Measurements from ENCODE around the gene RCBTB1. TPM values are rescaled to one million over a fixed set of nuclear protein-coding genes. Genes with fewer than 3 reads are reported as not detected.

The RCBTB1 gene
- total RNA-seq, 1 experiment from 2014 or later: 26.1 TPM

DNA sequence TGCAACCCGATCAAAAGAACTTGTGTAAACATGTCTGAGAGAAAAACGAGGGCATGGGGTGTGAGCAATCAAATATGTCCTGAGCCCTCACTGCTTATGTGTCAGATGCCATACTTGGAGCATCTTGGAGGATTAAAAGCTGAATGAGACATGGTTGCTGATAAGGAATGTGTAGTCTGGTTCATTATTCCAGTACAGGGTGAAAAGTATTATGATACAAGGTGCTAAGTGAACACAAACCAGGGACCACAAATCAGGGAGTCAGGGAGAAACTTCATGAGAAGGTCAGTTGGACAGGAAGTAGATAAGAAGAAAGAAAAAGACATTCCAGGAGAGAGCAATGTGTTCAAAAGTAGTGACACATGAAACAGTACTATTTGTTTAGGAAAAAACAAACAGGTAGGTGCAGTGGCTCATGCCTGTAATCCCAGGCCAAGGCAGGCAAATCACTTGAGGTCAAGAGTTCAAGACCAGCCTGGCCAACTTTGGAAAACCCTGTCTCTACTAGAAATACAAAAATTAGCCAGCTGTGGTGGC lies 2.0 kb upstream of the RCBTB1 start:
- Histone ChIP-seq H4K8ac (replicated peaks; ENCODE audit: insufficient read length, low read depth, low read length) (no peak overlapping the region), H3T11ph (ENCODE audit: low read length) (no peak overlapping the region), H3K23me2 (ENCODE audit: insufficient read length, low read depth, low read length, poor library complexity, severe bottlenecking) (peaks cover 5% of the 10 kb centered on the region), H3K18ac (ENCODE audit: insufficient read length, low read depth, low read length) (no peak overlapping the region), H3K27me3 (ENCODE audit: insufficient read depth, low read length) (no peaks in the 10 kb centered on the region), H3K9ac (ENCODE audit: extremely low read depth, insufficient read length, low read length) (no peak overlapping the region), H2BK12ac (ENCODE audit: insufficient read length, low read depth, low read length) (no peak overlapping the region), H2BK20ac (ENCODE audit: low read depth, low read length, poor library complexity, severe bottlenecking) (no peak overlapping the region), H3K9me3 (ENCODE audit: control insufficient read depth, low read depth, low read length) (no peaks in the 10 kb centered on the region), H4K5ac (ENCODE audit: insufficient read length, low read depth, low read length) (no peak overlapping the region), H2AFZ (ENCODE audit: low read length) (no peak overlapping the region), H3K79me1 (ENCODE audit: insufficient read depth, low read depth, low read length, poor library complexity, severe bottlenecking) (no peaks in the 10 kb centered on the region), H3K4me1 (ENCODE audit: insufficient read depth, low read length) (no peaks in the 10 kb centered on the region), H2AK5ac (ENCODE audit: insufficient read length, low read length) (no peak overlapping the region), H4K20me1 (ENCODE audit: control insufficient read depth, insufficient read depth, insufficient read length) (no peaks in the 10 kb centered on the region), H2BK15ac (ENCODE audit: low read depth, low read length) (no peak overlapping the region), H3K4me2 (ENCODE audit: insufficient read depth, insufficient read length, low read length) (no peak overlapping the region), H3K56ac (ENCODE audit: insufficient read length, low read depth, low read length) (no peak overlapping the region), H4K91ac (ENCODE audit: insufficient read length, low read depth, low read length) (no peak overlapping the region), H3K4ac (ENCODE audit: low read depth, low read length) (no peak overlapping the region), H3K23ac (ENCODE audit: insufficient read length, low read depth, low read length) (no peak overlapping the region), H2BK5ac (ENCODE audit: insufficient read length, low read length) (no peak overlapping the region), H3K27ac (ENCODE audit: insufficient read length, low read depth, low read length) (no peak overlapping the region), H3K14ac (ENCODE audit: insufficient read depth, low read length) (no peak overlapping the region), H2BK120ac (ENCODE audit: low read depth, low read length, poor library complexity, severe bottlenecking) (no peak overlapping the region), H3K79me2 (ENCODE audit: insufficient read depth, low read length) (no peaks in the 10 kb centered on the region)
- peaks cover 5 to 6% of the 10 kb centered on the region in 2 experiments; a peak in 3 of 5 replicates for H3K9me3 Mint-ChIP-seq
- WGBS (ENCODE audit: extremely low coverage, insufficient read length, low lambda C conversion rate): no CpG with 5 or more reads among the region's 2 CpGs
- H3K4me1 Mint-ChIP-seq: peaks cover 14 to 16% of the 10 kb centered on the region in 2 experiments
- H3K27ac Mint-ChIP-seq: no peak overlapping the region
- TF ChIP-seq, protein P1, sequence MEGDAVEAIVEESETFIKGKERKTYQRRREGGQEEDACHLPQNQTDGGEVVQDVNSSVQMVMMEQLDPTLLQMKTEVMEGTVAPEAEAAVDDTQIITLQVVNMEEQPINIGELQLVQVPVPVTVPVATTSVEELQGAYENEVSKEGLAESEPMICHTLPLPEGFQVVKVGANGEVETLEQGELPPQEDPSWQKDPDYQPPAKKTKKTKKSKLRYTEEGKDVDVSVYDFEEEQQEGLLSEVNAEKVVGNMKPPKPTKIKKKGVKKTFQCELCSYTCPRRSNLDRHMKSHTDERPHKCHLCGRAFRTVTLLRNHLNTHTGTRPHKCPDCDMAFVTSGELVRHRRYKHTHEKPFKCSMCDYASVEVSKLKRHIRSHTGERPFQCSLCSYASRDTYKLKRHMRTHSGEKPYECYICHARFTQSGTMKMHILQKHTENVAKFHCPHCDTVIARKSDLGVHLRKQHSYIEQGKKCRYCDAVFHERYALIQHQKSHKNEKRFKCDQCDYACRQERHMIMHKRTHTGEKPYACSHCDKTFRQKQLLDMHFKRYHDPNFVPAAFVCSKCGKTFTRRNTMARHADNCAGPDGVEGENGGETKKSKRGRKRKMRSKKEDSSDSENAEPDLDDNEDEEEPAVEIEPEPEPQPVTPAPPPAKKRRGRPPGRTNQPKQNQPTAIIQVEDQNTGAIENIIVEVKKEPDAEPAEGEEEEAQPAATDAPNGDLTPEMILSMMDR (conservative IDR thresholded peaks at IDR 0.05): no peak
- no peak overlapping the region for H3K4me3 Mint-ChIP-seq
- DNase-seq: no peak
- H3K36me3 Mint-ChIP-seq (ENCODE audit: insufficient read depth in 1 of 3, low read depth in 3 of 3): peaks cover 0 to 7% (median 3%) of the 10 kb centered on the region in 3 experiments; a peak in 3 of 7 replicates
- H3K27me3 Mint-ChIP-seq (ENCODE audit: low read depth): peaks cover 2% of the 10 kb centered on the region; the same call in 1 of the 2 replicates

Data from H9 (cell line).